H1 (cell line): ENCODE measurements around the gene PRADC1. TPM values are rescaled to one million over a fixed set of nuclear protein-coding genes. Genes with fewer than 3 reads are reported as not detected.

ENCODE experiments used
- BRCA1 ChIP-seq: IDR thresholded peaks from 2 replicates; pipeline ENCODE4 v1.6.1; 2012; ENCODE audit warnings: low read depth, low read length, improper control_type of control experiment
- CEBPB ChIP-seq: IDR thresholded peaks from 2 replicates; pipeline ENCODE4 v1.6.1; 2012; ENCODE audit warnings: low read depth, low read length
- CHD2 ChIP-seq: IDR thresholded peaks from 2 replicates; pipeline ENCODE4 v1.6.1; 2012; ENCODE audit warnings: low read length, improper control_type of control experiment
- CREB1 ChIP-seq: IDR thresholded peaks from 2 replicates; pipeline ENCODE4 v1.6.1; 2012; ENCODE audit warnings: inconsistent platforms
- EGR1 ChIP-seq: IDR thresholded peaks from 2 replicates; pipeline ENCODE4 v1.6.1; 2011; ENCODE audit warnings: low read depth, low read length, borderline replicate concordance
- GTF2F1 ChIP-seq: IDR thresholded peaks from 2 replicates; pipeline ENCODE4 v1.6.1; 2012; ENCODE audit warnings: low read depth, low read length, improper control_type of control experiment, borderline replicate concordance
- KDM4A ChIP-seq: IDR thresholded peaks from one replicate; pipeline ENCODE4 v1.7.1; 2012; ENCODE audit warnings: low read depth, mild to moderate bottlenecking, moderate library complexity, low read length, inconsistent platforms; ENCODE audit not compliant: severe bottlenecking
- RBBP5 ChIP-seq: IDR thresholded peaks from 2 replicates; pipeline ENCODE4 v1.7.1; 2012; ENCODE audit warnings: low read depth, mild to moderate bottlenecking, inconsistent platforms, low read length, moderate library complexity, borderline replicate concordance
- RFX5 ChIP-seq: IDR thresholded peaks from 2 replicates; pipeline ENCODE4 v1.6.1; 2011; ENCODE audit warnings: low read depth, low read length, improper control_type of control experiment, borderline replicate concordance
- RNF2 ChIP-seq: fragments of 200-900, 300-1000 bp; sonication (generic); IDR thresholded peaks from 2 replicates; pipeline ENCODE4 v1.7.1; 2016; ENCODE audit warnings: borderline replicate concordance, low read depth, mild to moderate bottlenecking, antibody characterized with exemption, low read length; ENCODE audit not compliant: poor library complexity, severe bottlenecking; ENCODE audit errors: missing control alignments
- SIN3A ChIP-seq, 2 experiments: IDR thresholded peaks in 1 of 2; conservative IDR thresholded peaks in 1 of 2; 2 replicates each; pipeline ENCODE4 v1.6.1; 2011 to 2012; ENCODE audit warnings: low read length in 2 of 2, improper control_type of control experiment in 1 of 2, low read depth in 1 of 2, mild to moderate bottlenecking in 1 of 2
- SP4 ChIP-seq: IDR thresholded peaks from 2 replicates; pipeline ENCODE4 v1.6.1; 2012; ENCODE audit warnings: low read length, inconsistent platforms
- TAF1 ChIP-seq: IDR thresholded peaks from 2 replicates; pipeline ENCODE4 v1.6.1; 2011; ENCODE audit warnings: mild to moderate bottlenecking, low read depth, low read length
- TBP ChIP-seq: IDR thresholded peaks from 2 replicates; pipeline ENCODE4 v1.6.1; 2011; ENCODE audit warnings: low read depth, low read length, improper control_type of control experiment
- TEAD4 ChIP-seq: IDR thresholded peaks from 2 replicates; pipeline ENCODE4 v1.6.1; 2012; ENCODE audit warnings: low read depth, low read length, inconsistent platforms, mixed read lengths
- polyA plus RNA-seq, 7 experiments: library from polyadenylated mRNA; depleted of rRNA in 3 of 7; stranded (reverse) in 5 of 7; unstranded in 2 of 7; fragments of >200 nt in 5 of 7; fragments of 200-250 nt in 2 of 7; gene quantifications; 1 replicate in 5 of 7; 2 replicates in 1 of 7; 4 replicates in 1 of 7; pipeline versions ENCODE4 v1.2.1 to v1.2.3, GENCODE V29; 2011 to 2013; ENCODE audit warnings: missing spikeins in 2 of 7, mixed read lengths in 2 of 7
- total RNA-seq: library from RNA; stranded (reverse); fragmentation: NEBNext Ultra II Directional; extraction: Animal tissue kit (Norgen Biotek cat#: 25700); gene quantifications from 2 replicates; pipeline ENCODE4 v1.2.1, GENCODE V29; 2021
- TF ChIP-seq, protein P1 (sequence below): IDR thresholded peaks from 2 replicates; pipeline ENCODE4 v1.6.1; 2012; ENCODE audit warnings: inconsistent platforms
- TF ChIP-seq, protein P2 (sequence below): IDR thresholded peaks from 2 replicates; pipeline ENCODE4 v1.6.1; 2012; ENCODE audit warnings: inconsistent platforms

PRADC1 gene
- total and polyA plus RNA-seq, 2 of the 8 experiments (the other 6 are each of a cell fraction or from before 2014, with no cell fraction given) = 8.9 to 13.1 TPM

DNA sequence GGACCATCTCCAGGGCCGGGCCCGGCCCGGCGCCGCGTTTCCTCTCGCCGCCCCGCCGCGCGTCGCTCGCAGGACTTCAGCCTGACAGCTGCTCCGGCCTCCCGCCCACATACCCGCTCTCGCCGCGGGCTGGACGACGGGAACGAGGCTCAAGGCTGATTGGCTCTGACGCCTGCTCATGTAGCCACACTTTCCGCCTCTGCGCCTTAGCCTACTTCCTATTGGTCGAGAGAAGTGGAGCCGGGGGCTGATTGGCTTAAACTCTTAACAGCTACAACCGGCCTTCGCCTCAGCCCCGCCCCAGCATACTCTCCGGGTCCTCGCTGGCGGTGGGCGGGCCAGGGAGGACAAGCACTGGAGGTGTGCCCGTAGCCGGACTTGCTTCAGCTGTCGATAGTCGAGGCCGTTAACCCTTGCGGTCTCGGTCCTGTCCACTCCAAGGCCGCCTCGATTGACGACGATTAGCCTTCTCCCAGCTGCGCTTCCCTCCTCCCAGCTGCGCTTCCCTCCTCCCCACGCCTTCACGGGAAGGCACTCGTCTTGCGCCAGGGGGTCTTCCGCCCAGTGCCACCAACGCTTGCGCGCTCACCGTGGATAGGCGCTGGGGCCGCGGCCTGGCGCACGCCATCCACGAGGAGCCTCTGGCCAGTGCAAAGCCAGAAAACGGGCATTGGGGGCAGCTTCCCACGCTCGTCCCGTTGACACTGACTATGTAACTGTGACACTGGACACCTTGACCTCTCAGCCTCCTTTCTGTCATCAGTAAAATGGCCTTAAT, at the start of gene PRADC1 (continued):
- TF ChIP-seq BRCA1 (no peak), TAF1 (peak; percentile 33; the same call in 1 of the 2 replicates), KDM4A (peak; percentile 37), CEBPB (no peak), CREB1 (peak; percentile 67; the same call in 1 of the 2 replicates), GTF2F1 (no peak), RFX5 (no peak), TBP (peak; percentile 48; the same call in 1 of the 2 replicates), SP4 (peak; percentile 47; the same call in 1 of the 2 replicates), SIN3A (conservative IDR thresholded peaks at IDR 0.05 in 1 of 2, IDR thresholded peaks at IDR 0.05 in 1 of 2; ENCODE audit: low read depth in 1 of 2, low read length in 2 of 2) (peak in 1 of 2 experiments; percentile 96), TEAD4 (peak; percentile 51; the same call in 1 of the 2 replicates), RBBP5 (peak; percentile 82; the same call in 1 of the 2 replicates), EGR1 (peak; percentile 65; the same call in 1 of the 2 replicates), RNF2 (peak; percentile 48), CHD2 (peak; percentile 93)
- TF ChIP-seq, protein P1, sequence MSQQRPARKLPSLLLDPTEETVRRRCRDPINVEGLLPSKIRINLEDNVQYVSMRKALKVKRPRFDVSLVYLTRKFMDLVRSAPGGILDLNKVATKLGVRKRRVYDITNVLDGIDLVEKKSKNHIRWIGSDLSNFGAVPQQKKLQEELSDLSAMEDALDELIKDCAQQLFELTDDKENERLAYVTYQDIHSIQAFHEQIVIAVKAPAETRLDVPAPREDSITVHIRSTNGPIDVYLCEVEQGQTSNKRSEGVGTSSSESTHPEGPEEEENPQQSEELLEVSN = peak; percentile 68
- TF ChIP-seq, protein P2, sequence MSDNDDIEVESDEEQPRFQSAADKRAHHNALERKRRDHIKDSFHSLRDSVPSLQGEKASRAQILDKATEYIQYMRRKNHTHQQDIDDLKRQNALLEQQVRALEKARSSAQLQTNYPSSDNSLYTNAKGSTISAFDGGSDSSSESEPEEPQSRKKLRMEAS = peak; percentile 69; the same call in 1 of the 2 replicates
